CD4-positive, alpha-beta T cell treated with Interferon gamma for 1 hour (primary cell): ENCODE data around the gene NEU3.
"Not testable (repeated sequence)": the region's sequence is repeated elsewhere in the genome, so short reads cannot be mapped to it uniquely, and the experiment has no call there.

ENCODE experiments used
- DNase-seq: peaks from one replicate; pipeline ENCODE4 v3.0.0-alpha.2; 2020

NEU3 gene

GRCh38 chr11:74988541-74989259 lies at the start of gene NEU3:
NEU3 (plus strand) TSS chr11:74988933; CDS start chr11:74989061, 128 bp downstream.
- DNase-seq = peak; percentile 81

- no peak for DNase-seq
These were observed 47.2 kb upstream of the NEU3 start for GRCh38 chr11:74941492-74941891.

- DNase-seq = no peak
These were observed 46.5 kb upstream of the NEU3 start for GRCh38 chr11:74942073-74942759.

- no peak for DNase-seq
These were observed 40.2 kb upstream of the NEU3 start for GRCh38 chr11:74948546-74948897.

- peak; percentile 98 for DNase-seq
These were observed 39.6 kb upstream of the NEU3 start, which contains the start of the genes SPCS2 and XRRA1 for GRCh38 chr11:74948898-74949752. SPCS2 (plus strand) TSS chr11:74949266; CDS start chr11:74949286, 20 bp downstream. XRRA1 (minus strand) TSS chr11:74949091; CDS start chr11:74940878, 8,213 bp downstream.

GRCh38 chr11:74949753-74950137 lies 39.0 kb upstream of the NEU3 start:
- no peak for DNase-seq

GRCh38 chr11:74950374-74950969 lies 38.3 kb upstream of the NEU3 start:
- DNase-seq = no peak

GRCh38 chr11:74951226-74951625 lies 37.5 kb upstream of the NEU3 start:
- DNase-seq = no peak

- no peak for DNase-seq
These were observed 36.0 kb upstream of the NEU3 start for GRCh38 chr11:74952752-74953151.

GRCh38 chr11:74953451-74953850 lies 35.3 kb upstream of the NEU3 start:
- no peak for DNase-seq

- DNase-seq = no peak
These were observed 34.5 kb upstream of the NEU3 start for GRCh38 chr11:74954199-74954598.

GRCh38 chr11:74956397-74957015 lies 32.2 kb upstream of the NEU3 start:
- no peak for DNase-seq

- DNase-seq = no peak
These were observed 30.6 kb upstream of the NEU3 start for GRCh38 chr11:74957937-74958629.

- DNase-seq = not testable (repeated sequence)
These were observed 28.6 kb upstream of the NEU3 start for GRCh38 chr11:74960128-74960527.

- no peak for DNase-seq
These were observed 22.1 kb upstream of the NEU3 start for GRCh38 chr11:74966651-74967050.

- no peak for DNase-seq
These were observed 17.8 kb upstream of the NEU3 start for GRCh38 chr11:74970852-74971395.

GRCh38 chr11:74971424-74971823 lies 17.3 kb upstream of the NEU3 start:
- DNase-seq = no peak

- no peak for DNase-seq
These were observed 10.7 kb upstream of the NEU3 start for GRCh38 chr11:74978041-74978440.

- no peak for DNase-seq
These were observed 8.1 kb upstream of the NEU3 start for GRCh38 chr11:74980634-74981033.

- no peak for DNase-seq
These were observed 6.8 kb upstream of the NEU3 start for GRCh38 chr11:74981888-74982287.

- no peak for DNase-seq
These were observed 4.7 kb upstream of the NEU3 start for GRCh38 chr11:74984070-74984469.

- no peak for DNase-seq
These were observed 4.0 kb upstream of the NEU3 start for GRCh38 chr11:74984730-74985129.
